Muscle layer of colon (tissue), 2 donors: ENCODE data around the gene ANKRD65.
"Not testable (repeated sequence)": the region's sequence is repeated elsewhere in the genome, so short reads cannot be mapped to it uniquely, and the experiment has no call there.

ENCODE experiments used
- H3K27ac ChIP-seq: one replicate; pipeline ENCODE4 v1.7.0; 2013; ENCODE audit warnings: low read depth, mild to moderate bottlenecking, low read length, moderate library complexity
- H3K27me3 ChIP-seq, 2 donors: one replicate each; pipeline ENCODE4 v1.7.0; 2013; ENCODE audit warnings: low read length in 2 of 2, mild to moderate bottlenecking in 2 of 2; ENCODE audit not compliant: insufficient read depth in 2 of 2, control insufficient read depth in 1 of 2
- H3K36me3 ChIP-seq: one replicate; pipeline ENCODE4 v1.7.0; 2013; ENCODE audit warnings: mild to moderate bottlenecking, low read length; ENCODE audit not compliant: insufficient read depth
- H3K4me1 ChIP-seq: one replicate; pipeline ENCODE4 v1.7.0; 2013; ENCODE audit warnings: mild to moderate bottlenecking, low read length; ENCODE audit not compliant: insufficient read depth
- H3K4me3 ChIP-seq, 2 donors: one replicate each; pipeline ENCODE4 v1.7.0; 2013; ENCODE audit warnings: low read length in 2 of 2, low read depth in 1 of 2, mild to moderate bottlenecking in 1 of 2, moderate library complexity in 1 of 2
- H3K9ac ChIP-seq: one replicate; pipeline ENCODE4 v1.7.0; 2013; ENCODE audit warnings: low read length
- H3K9me3 ChIP-seq: one replicate; pipeline ENCODE4 v1.7.0; 2013; ENCODE audit warnings: mild to moderate bottlenecking, low read length
- donor health status: abdominal sarcoma.
- donor health status: Adenocarcinoma of cecum.

The ANKRD65 gene

GRCh38 chr1:1434131-1434823, 13.2 kb upstream of the ANKRD65 start:
- Histone ChIP-seq H3K4me3 (peak overlapping the region in 1 of 2 donors; percentile 70), H3K4me1 (peaks cover 72% of the 10 kb centered on the region)

GRCh38 chr1:1433804-1434130, 12.7 kb upstream of the ANKRD65 start:
- Histone ChIP-seq H3K27ac (peak overlapping the region; percentile 94), H3K36me3 (no peaks in the 10 kb centered on the region), H3K9ac (peak overlapping the region; percentile 53), H3K9me3 (no peaks in the 10 kb centered on the region), H3K4me3 (peak overlapping the region in 1 of 2 donors; percentile 70), H3K27me3 (no peaks in the 10 kb centered on the region), H3K4me1 (peaks cover 72% of the 10 kb centered on the region)

More at GRCh38 chr1:1434131-1434823, 13.2 kb upstream of the ANKRD65 start:
- no peaks in the 10 kb centered on the region for H3K27me3 ChIP-seq
- H3K9me3 ChIP-seq, result no peaks in the 10 kb centered on the region
- H3K36me3 ChIP-seq, result no peaks in the 10 kb centered on the region
- H3K27ac ChIP-seq, result peak overlapping the region; percentile 94
- peak overlapping the region; percentile 53 for H3K9ac ChIP-seq

- Histone ChIP-seq H3K9ac (peak overlapping the region; percentile 53), H3K36me3 (no peaks in the 10 kb centered on the region), H3K4me3 (peak overlapping the region in 1 of 2 donors; percentile 70), H3K27me3 (no peaks in the 10 kb centered on the region), H3K27ac (peak overlapping the region; percentile 94), H3K9me3 (no peaks in the 10 kb centered on the region), H3K4me1 (peaks cover 72% of the 10 kb centered on the region)
Observed at GRCh38 chr1:1432951-1433803, 12.1 kb upstream of the ANKRD65 start.

GRCh38 chr1:1432274-1432950, 11.3 kb upstream of the ANKRD65 start:
- H3K9me3 ChIP-seq, result no peaks in the 10 kb centered on the region
- no peak overlapping the region for H3K9ac ChIP-seq
- no peaks in the 10 kb centered on the region for H3K27me3 ChIP-seq
- no peak overlapping the region for H3K4me3 ChIP-seq
- H3K4me1 ChIP-seq, result peaks cover 68% of the 10 kb centered on the region
- peak overlapping the region; percentile 94 for H3K27ac ChIP-seq
- no peaks in the 10 kb centered on the region for H3K36me3 ChIP-seq

DNA sequence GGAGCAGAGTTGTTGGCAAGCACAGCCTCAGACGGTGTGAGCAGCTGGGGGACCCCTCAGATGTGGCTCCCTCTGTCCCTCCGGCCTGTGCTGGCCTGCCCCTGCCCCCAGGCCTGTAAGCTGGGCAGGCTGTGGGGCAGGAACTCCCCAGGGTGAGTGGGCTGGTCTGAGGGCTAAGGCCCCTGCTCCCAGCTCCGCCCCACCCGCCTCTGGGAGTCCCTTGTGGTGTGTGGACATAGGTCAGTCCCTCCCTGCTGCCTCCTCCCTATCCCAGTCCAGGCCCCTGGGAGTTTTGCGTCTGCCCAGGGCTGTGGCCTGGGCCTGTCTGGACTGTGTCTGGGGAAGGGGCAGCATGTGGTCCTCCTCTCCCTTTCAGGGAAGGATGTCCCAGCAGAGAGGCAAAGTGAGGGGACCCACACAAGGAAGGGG, 10.8 kb upstream of the ANKRD65 start:
- Histone ChIP-seq H3K4me3 (no peak overlapping the region), H3K9me3 (no peaks in the 10 kb centered on the region), H3K27ac (peak overlapping the region; percentile 94), H3K9ac (no peak overlapping the region), H3K4me1 (peaks cover 64% of the 10 kb centered on the region), H3K27me3 (no peaks in the 10 kb centered on the region), H3K36me3 (no peaks in the 10 kb centered on the region)

GRCh38 chr1:1430992-1431844, 10.1 kb upstream of the ANKRD65 start:
- Histone ChIP-seq H3K4me1 (peaks cover 58% of the 10 kb centered on the region), H3K9ac (no peak overlapping the region), H3K36me3 (no peaks in the 10 kb centered on the region), H3K27ac (peak overlapping the region; percentile 94), H3K9me3 (no peaks in the 10 kb centered on the region), H3K4me3 (no peak overlapping the region), H3K27me3 (no peaks in the 10 kb centered on the region)

DNA sequence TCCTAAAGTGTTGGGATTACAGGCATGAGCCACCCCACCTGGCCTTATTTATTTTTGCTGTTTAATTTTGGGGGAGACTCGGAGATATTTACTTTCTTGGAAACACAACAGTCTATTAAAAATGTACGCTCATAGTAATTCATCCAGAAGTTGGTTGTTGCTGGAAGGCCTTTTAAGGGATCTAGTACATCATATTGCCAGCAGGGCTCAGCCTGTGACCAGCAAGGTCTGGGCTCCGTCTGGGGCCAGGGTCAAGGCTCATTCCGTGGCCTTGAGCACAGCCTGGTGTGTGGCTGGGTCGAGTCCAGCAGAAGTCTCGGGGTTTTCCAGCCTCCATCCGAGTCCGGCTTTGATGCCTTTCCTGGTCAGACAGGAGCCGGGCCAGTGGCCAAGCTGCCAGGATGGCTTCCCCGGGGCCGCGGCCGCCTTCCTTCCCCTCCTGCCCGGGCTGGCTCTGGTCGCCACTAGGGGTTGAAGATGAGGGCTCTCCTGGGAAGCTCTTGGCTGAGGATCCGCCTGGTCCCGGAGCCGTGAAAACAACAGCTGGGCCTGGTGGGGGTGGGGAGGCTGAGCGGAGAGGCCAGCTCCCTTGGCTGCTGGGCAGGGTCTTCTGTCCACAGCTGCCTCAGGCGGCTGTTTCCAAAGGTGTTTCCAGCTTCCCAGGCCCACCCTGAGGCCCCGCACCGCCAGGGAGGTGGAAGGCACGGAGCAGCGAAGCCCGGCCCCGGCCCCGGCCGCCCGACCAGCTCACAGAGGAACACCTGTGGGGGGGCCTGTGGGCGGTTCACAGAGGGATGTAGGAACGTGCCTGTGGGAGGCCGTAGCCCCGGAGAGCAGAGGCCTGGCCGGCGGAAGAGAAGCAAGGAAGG, 9.3 kb upstream of the ANKRD65 start:
- Histone ChIP-seq H3K4me3 (no peak overlapping the region), H3K27me3 (no peaks in the 10 kb centered on the region), H3K27ac (peak overlapping the region; percentile 94), H3K36me3 (no peaks in the 10 kb centered on the region), H3K4me1 (peaks cover 55% of the 10 kb centered on the region), H3K9ac (no peak overlapping the region), H3K9me3 (no peaks in the 10 kb centered on the region)

DNA sequence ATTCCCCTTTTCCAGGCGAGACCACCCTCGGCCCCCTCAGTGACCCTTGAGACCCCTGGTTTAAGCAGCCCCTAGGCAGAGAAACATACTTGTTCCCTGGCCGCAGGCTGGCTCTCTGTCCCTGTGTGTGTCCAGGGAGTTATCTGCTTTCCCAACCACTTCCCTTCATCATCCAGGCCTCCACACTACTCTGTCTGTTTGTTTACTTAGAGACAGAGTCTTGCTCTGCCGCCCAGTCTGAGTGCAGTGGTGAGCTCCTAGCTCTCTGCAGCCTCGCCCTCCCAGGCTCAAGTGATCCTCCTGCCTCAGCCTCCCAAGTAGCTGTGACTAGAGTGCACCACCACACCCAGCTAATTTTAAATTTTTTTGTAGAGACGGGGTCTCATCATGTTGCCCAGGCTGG, 8.6 kb upstream of the ANKRD65 start:
- Histone ChIP-seq H3K4me3 (no peak overlapping the region), H3K27ac (peak overlapping the region; percentile 94), H3K4me1 (peaks cover 48% of the 10 kb centered on the region), H3K9ac (no peak overlapping the region), H3K9me3 (no peaks in the 10 kb centered on the region), H3K27me3 (no peaks in the 10 kb centered on the region), H3K36me3 (no peaks in the 10 kb centered on the region)

DNA sequence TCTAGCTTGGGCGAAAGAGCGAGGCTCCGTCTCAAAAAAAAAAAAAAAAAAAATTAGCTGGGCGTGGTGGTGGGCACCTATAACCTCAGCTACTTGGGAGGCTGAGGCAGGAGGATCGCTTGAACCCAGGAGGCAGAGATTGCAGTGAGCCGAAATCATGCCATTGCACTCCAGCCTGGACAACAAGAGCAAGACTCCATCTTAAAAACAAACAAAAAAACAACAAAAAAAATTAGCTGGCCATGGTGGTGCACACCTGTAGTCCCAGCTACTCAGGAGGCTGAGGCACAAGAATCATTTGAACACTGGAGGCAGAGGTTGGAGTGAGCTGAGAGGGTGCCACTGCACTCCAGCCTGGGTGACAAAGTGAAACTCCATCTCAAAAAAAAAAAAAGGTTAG, 7.9 kb upstream of the ANKRD65 start:
- H3K4me3 ChIP-seq, H3K9me3 ChIP-seq, H3K27me3 ChIP-seq, H3K9ac ChIP-seq, H3K36me3 ChIP-seq: not testable (repeated sequence)
- Histone ChIP-seq H3K4me1 (peaks cover 41% of the 10 kb centered on the region), H3K27ac (peak overlapping the region; percentile 94)

DNA sequence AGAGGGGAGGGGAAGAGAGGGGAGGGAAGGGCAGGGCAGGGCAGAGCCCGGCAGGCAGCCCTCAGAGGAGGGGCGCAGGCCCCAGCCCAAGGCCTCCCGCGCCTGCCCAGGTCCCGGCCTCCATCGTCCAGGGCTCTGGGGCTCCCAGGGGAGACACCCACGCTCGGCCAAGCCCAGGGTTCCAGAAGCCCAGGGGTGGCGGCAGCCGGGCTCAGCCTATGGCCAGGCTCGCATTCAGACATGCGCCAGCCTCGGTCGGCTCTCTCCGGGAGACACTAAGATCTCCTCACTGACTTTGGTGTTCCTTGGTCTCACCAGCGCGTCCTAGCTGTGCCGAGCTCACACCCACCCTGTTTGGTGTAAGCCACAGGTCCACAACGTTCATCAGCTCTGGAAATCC, 7.1 kb upstream of the ANKRD65 start:
- Histone ChIP-seq H3K4me1 (peaks cover 33% of the 10 kb centered on the region), H3K27me3 (no peaks in the 10 kb centered on the region), H3K9me3 (no peaks in the 10 kb centered on the region), H3K27ac (peak overlapping the region; percentile 4), H3K36me3 (no peaks in the 10 kb centered on the region), H3K9ac (no peak overlapping the region), H3K4me3 (no peak overlapping the region)
